IMR-90 (cell line): ENCODE measurements around the gene CPXM2. TPM values are rescaled to one million over a fixed set of nuclear protein-coding genes. Genes with fewer than 3 reads are reported as not detected.

Source experiments
- ATAC-seq: fragments of 200-7000 bp; cut with Tn5 transposase; 2 replicates; pipeline ENCODE4 v1.9.1; 2020; ENCODE audit warnings: low read depth, mild to moderate bottlenecking, moderate library complexity
- BruUV-seq: library from RNA; stranded (reverse); fragments of 400-500 nt; replicated peaks from 2 replicates; lab custom pipeline; 2021; lab: Mats Ljungman, UMichigan
- CTCF ChIA-PET: fragments of 300-600 bp; formaldehyde crosslinking; extraction: SDS; loops from one replicate; lab custom pipeline; 2021; ENCODE audit warnings: antibody characterized with exemption; lab: Yijun Ruan, JAX
- POLR2A ChIA-PET: fragments of 300-600 bp; sonication (Branson Sonifier 250); formaldehyde crosslinking; loops from one replicate; lab custom pipeline; 2022; ENCODE audit warnings: antibody characterized with exemption; ENCODE audit not compliant: unreplicated experiment; lab: Charles Lee
- DNase-seq: peaks from one replicate; pipeline ENCODE4 v3.0.0; 2013
- H2AFZ ChIP-seq: replicated peaks from 2 replicates; pipeline ENCODE3; 2013; ENCODE audit warnings: low read length, mild to moderate bottlenecking; ENCODE audit not compliant: poor library complexity
- H2AK5ac ChIP-seq: 2 replicates; pipeline ENCODE4 v1.6.1; 2013; ENCODE audit warnings: low read depth, low read length, inconsistent platforms
- H2AK9ac ChIP-seq: replicated peaks from 2 replicates; pipeline ENCODE3; 2013; ENCODE audit warnings: mild to moderate bottlenecking, low read depth, low read length, moderate library complexity; ENCODE audit not compliant: poor library complexity
- H2BK120ac ChIP-seq: 2 replicates; pipeline ENCODE4 v1.6.1; 2013; ENCODE audit warnings: low read depth, low read length, inconsistent platforms
- H2BK15ac ChIP-seq: 3 replicates; pipeline ENCODE4 v1.6.1; 2013; ENCODE audit warnings: low read depth, low read length, inconsistent platforms
- H2BK20ac ChIP-seq: 2 replicates; pipeline ENCODE4 v1.6.1; 2013; ENCODE audit warnings: low read depth, mild to moderate bottlenecking, inconsistent platforms, low read length, moderate library complexity
- H2BK5ac ChIP-seq: 2 replicates; pipeline ENCODE4 v1.6.1; 2013; ENCODE audit warnings: mild to moderate bottlenecking, low read depth, low read length, inconsistent platforms; ENCODE audit not compliant: poor library complexity, severe bottlenecking
- H3K14ac ChIP-seq: replicated peaks from 2 replicates; pipeline ENCODE4 v1.6.1; 2013; ENCODE audit warnings: low read depth, low read length, inconsistent platforms
- H3K18ac ChIP-seq: 2 replicates; pipeline ENCODE4 v1.6.1; 2013; ENCODE audit warnings: low read depth, low read length, control low read depth
- H3K23ac ChIP-seq: 2 replicates; pipeline ENCODE4 v1.6.1; 2013; ENCODE audit warnings: low read depth, low read length, inconsistent platforms
- H3K27ac ChIP-seq: 2 replicates; pipeline ENCODE4 v1.5.1; 2013; ENCODE audit warnings: mild to moderate bottlenecking, control low read depth, low read length; ENCODE audit not compliant: insufficient read depth
- H3K27me3 ChIP-seq: 2 replicates; pipeline ENCODE4 v1.6.1; 2013; ENCODE audit warnings: low read length; ENCODE audit not compliant: control insufficient read depth, insufficient read depth
- H3K36me3 ChIP-seq: 2 replicates; pipeline ENCODE4 v1.6.1; 2013; ENCODE audit warnings: low read length, mixed read lengths; ENCODE audit not compliant: control insufficient read depth, insufficient read depth
- H3K4ac ChIP-seq: 2 replicates; pipeline ENCODE4 v1.6.1; 2013; ENCODE audit warnings: low read depth, low read length, inconsistent platforms
- H3K4me1 ChIP-seq: 2 replicates; pipeline ENCODE4 v1.6.1; 2013; ENCODE audit warnings: low read length, mixed read lengths; ENCODE audit not compliant: control insufficient read depth, insufficient read depth
- H3K4me2 ChIP-seq: 2 replicates; pipeline ENCODE4 v1.6.1; 2013; ENCODE audit warnings: low read depth, mild to moderate bottlenecking, control low read depth, low read length, moderate library complexity
- H3K4me3 ChIP-seq: 2 replicates; pipeline ENCODE4 v1.5.1; 2013; ENCODE audit warnings: low read depth, mild to moderate bottlenecking, control low read depth, low read length, moderate library complexity; ENCODE audit not compliant: insufficient read depth
- H3K56ac ChIP-seq: 2 replicates; pipeline ENCODE4 v1.6.1; 2013; ENCODE audit warnings: low read length, inconsistent platforms; ENCODE audit not compliant: insufficient read depth; ENCODE audit errors: extremely low read depth
- H3K79me1 ChIP-seq, 2 experiments: 2 replicates each; pipeline ENCODE4 v1.6.1; 2013; ENCODE audit warnings: low read length in 2 of 2, inconsistent platforms in 1 of 2, low read depth in 1 of 2
- H3K9ac ChIP-seq: 2 replicates; pipeline ENCODE4 v1.6.1; 2013; ENCODE audit warnings: low read depth, low read length, control low read depth
- H3K9me1 ChIP-seq: 2 replicates; pipeline ENCODE4 v1.6.1; 2013; ENCODE audit warnings: low read length, inconsistent platforms; ENCODE audit not compliant: insufficient read depth
- H3K9me3 ChIP-seq: 2 replicates; pipeline ENCODE4 v1.6.1; 2013; ENCODE audit warnings: low read length; ENCODE audit not compliant: control insufficient read depth, insufficient read depth
- H4K20me1 ChIP-seq: 2 replicates; pipeline ENCODE4 v1.6.1; 2013; ENCODE audit warnings: low read length, inconsistent platforms; ENCODE audit not compliant: insufficient read depth
- H4K5ac ChIP-seq: 2 replicates; pipeline ENCODE4 v1.6.1; 2013; ENCODE audit warnings: mild to moderate bottlenecking, low read depth, low read length, control low read depth
- H4K8ac ChIP-seq, 2 experiments: 2 replicates each; pipeline ENCODE4 v1.6.1; 2013; ENCODE audit warnings: low read depth in 2 of 2, low read length in 2 of 2, control low read depth in 1 of 2, inconsistent platforms in 1 of 2
- H4K91ac ChIP-seq: 2 replicates; pipeline ENCODE4 v1.6.1; 2013; ENCODE audit warnings: low read depth, low read length, inconsistent platforms; ENCODE audit not compliant: insufficient read depth
- BHLHE40 ChIP-seq: fragments of 150-350 bp; IDR thresholded peaks from 2 replicates; pipeline ENCODE4 v1.6.1; 2016; ENCODE audit warnings: mild to moderate bottlenecking, low read depth, low read length
- CEBPB ChIP-seq: IDR thresholded peaks from 2 replicates; pipeline ENCODE4 v1.6.1; 2012; ENCODE audit warnings: low read depth, low read length, improper control_type of control experiment
- CHD1 ChIP-seq: IDR thresholded peaks from 2 replicates; pipeline ENCODE4 v1.6.1; 2012; ENCODE audit warnings: low read depth, low read length, improper control_type of control experiment
- FOS ChIP-seq: fragments of 150-350 bp; IDR thresholded peaks from 2 replicates; pipeline ENCODE4 v1.6.1; 2016; ENCODE audit warnings: low read depth, low read length
- MAFK ChIP-seq: IDR thresholded peaks from 2 replicates; pipeline ENCODE4 v1.6.1; 2012; ENCODE audit warnings: low read depth, low read length, improper control_type of control experiment
- MAZ ChIP-seq: IDR thresholded peaks from 2 replicates; pipeline ENCODE4 v1.6.1; 2012; ENCODE audit warnings: low read depth, mild to moderate bottlenecking, low read length, improper control_type of control experiment, moderate library complexity, borderline replicate concordance
- MXI1 ChIP-seq: IDR thresholded peaks from 2 replicates; pipeline ENCODE4 v1.6.1; 2012; ENCODE audit warnings: low read depth, mild to moderate bottlenecking, low read length, moderate library complexity, borderline replicate concordance
- NFE2L2 ChIP-seq: fragments of 150-350 bp; IDR thresholded peaks from 2 replicates; pipeline ENCODE4 v1.6.1; 2016; ENCODE audit warnings: low read depth, mild to moderate bottlenecking, low read length
- POLR2A ChIP-seq: IDR thresholded peaks from 2 replicates; pipeline ENCODE4 v1.6.1; 2012; ENCODE audit warnings: mild to moderate bottlenecking, low read depth, low read length
- RAD21 ChIP-seq: IDR thresholded peaks from 2 replicates; pipeline ENCODE4 v1.6.1; 2012; ENCODE audit warnings: low read length, improper control_type of control experiment
- RCOR1 ChIP-seq: IDR thresholded peaks from 2 replicates; pipeline ENCODE4 v1.6.1; 2012; ENCODE audit warnings: mild to moderate bottlenecking, low read length, improper control_type of control experiment; ENCODE audit not compliant: insufficient replicate concordance
- RFX5 ChIP-seq: IDR thresholded peaks from 2 replicates; pipeline ENCODE4 v1.8.0; 2012; ENCODE audit warnings: low read depth, mild to moderate bottlenecking, low read length, moderate library complexity
- SMC3 ChIP-seq: fragments of 150-350 bp; IDR thresholded peaks from 2 replicates; pipeline ENCODE4 v1.6.1; 2016; ENCODE audit warnings: low read depth, mild to moderate bottlenecking, antibody characterized with exemption, low read length, moderate library complexity
- WGBS, 2 experiments: methylation state at CpG; one replicate each; pipeline versions ENCODE4 v1.1.5 to v1.1.7; 2013; ENCODE audit warnings: missing lambda C conversion rate in 2 of 2; ENCODE audit not compliant: insufficient read length in 1 of 2; ENCODE audit errors: extremely low coverage in 2 of 2; 5-methylcytosine and 5-hydroxymethylcytosine counted together
- dilution Hi-C: fragments of 300-500 bp; cut with HindIII; formaldehyde crosslinking; loops from one replicate; pipeline ENCODE4 v1.14.3; 2018; ENCODE audit warnings: low sequenced_read_pairs; ENCODE audit not compliant: unreplicated experiment
- in situ Hi-C: fragments of 300-500 bp; cut with MboI; formaldehyde crosslinking; loops from 3 replicates; pipeline ENCODE4 v1.14.3; 2019; ENCODE audit warnings: low sequenced_read_pairs, inconsistent platforms, mixed read lengths
- intact Hi-C: fragments of 100-400 bp; cut with micrococcal nuclease; formaldehyde crosslinking; loops from 2 replicates; pipeline ENCODE4 v1.10.0; 2022
- polyA plus RNA-seq, 3 experiments: library from polyadenylated mRNA; depleted of rRNA; stranded (reverse); fragments of >200 nt; gene quantifications; 2 replicates each; pipeline ENCODE4 v1.2.3, GENCODE V29; 2012; ENCODE audit warnings: low replicate concordance in 1 of 3
- total RNA-seq: library from RNA; depleted of rRNA; stranded (reverse); fragments of >200 nt; gene quantifications from 2 replicates; pipeline ENCODE4 v1.2.3, GENCODE V29; 2012
- TF ChIP-seq, protein P1 (sequence below): fragments of 150-350 bp; IDR thresholded peaks from 2 replicates; pipeline ENCODE4 v1.6.1; 2017; ENCODE audit warnings: mild to moderate bottlenecking, antibody characterized with exemption, low read length, low read depth
- TF ChIP-seq, protein P2 (sequence below): conservative IDR thresholded peaks from 2 replicates; pipeline ENCODE4 v1.5.1; 2012; ENCODE audit warnings: mild to moderate bottlenecking, low read depth, low read length, improper control_type of control experiment
- TF ChIP-seq, protein P3 (sequence below): fragments of 150-350 bp; IDR thresholded peaks from 2 replicates; pipeline ENCODE4 v1.6.1; 2016; ENCODE audit warnings: low read depth, mild to moderate bottlenecking, low read length, moderate library complexity, borderline replicate concordance

The CPXM2 gene
- total and polyA plus RNA-seq, 2 of the 4 experiments (the other 2 are of a cell fraction), result not detected

DNA sequence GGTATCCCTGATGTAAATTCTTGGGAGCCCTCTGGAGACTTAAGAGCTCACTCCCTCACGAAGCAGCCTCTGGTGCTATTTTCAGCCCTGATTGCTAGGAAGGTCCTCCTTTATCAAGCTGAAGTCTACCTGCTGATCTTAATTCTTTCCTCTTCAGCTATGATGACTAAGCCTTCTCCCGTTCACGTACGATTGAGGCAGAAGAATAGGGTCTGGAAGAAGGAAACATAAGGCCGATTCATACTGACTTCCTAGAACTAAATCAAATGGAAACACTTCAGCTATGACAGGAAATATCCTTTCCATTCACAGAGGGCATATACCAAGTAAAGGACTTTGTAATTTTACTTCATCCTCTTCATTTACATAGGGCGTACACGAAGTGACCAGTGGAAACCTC, 107.0 kb downstream of the CPXM2 start:
- WGBS, 2 experiments, result 70% methylated on average over 2 of the region's 7 CpGs; no CpG with 5 or more reads in 1 of the 2 experiments
- ATAC-seq (no peak), DNase-seq (no peak)
- H2BK20ac ChIP-seq, result no peak overlapping the region
- H2AK5ac ChIP-seq, result no peak overlapping the region
- TF ChIP-seq RAD21 (no peak), MAFK (no peak), RFX5 (no peak), FOS (no peak), CHD1 (no peak), MXI1 (no peak), CEBPB (no peak), RCOR1 (no peak), POLR2A (no peak), NFE2L2 (no peak), BHLHE40 (no peak), MAZ (no peak), SMC3 (no peak)
- TF ChIP-seq, protein P1, sequence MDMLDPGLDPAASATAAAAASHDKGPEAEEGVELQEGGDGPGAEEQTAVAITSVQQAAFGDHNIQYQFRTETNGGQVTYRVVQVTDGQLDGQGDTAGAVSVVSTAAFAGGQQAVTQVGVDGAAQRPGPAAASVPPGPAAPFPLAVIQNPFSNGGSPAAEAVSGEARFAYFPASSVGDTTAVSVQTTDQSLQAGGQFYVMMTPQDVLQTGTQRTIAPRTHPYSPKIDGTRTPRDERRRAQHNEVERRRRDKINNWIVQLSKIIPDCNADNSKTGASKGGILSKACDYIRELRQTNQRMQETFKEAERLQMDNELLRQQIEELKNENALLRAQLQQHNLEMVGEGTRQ, result no peak
- TF ChIP-seq, protein P2, sequence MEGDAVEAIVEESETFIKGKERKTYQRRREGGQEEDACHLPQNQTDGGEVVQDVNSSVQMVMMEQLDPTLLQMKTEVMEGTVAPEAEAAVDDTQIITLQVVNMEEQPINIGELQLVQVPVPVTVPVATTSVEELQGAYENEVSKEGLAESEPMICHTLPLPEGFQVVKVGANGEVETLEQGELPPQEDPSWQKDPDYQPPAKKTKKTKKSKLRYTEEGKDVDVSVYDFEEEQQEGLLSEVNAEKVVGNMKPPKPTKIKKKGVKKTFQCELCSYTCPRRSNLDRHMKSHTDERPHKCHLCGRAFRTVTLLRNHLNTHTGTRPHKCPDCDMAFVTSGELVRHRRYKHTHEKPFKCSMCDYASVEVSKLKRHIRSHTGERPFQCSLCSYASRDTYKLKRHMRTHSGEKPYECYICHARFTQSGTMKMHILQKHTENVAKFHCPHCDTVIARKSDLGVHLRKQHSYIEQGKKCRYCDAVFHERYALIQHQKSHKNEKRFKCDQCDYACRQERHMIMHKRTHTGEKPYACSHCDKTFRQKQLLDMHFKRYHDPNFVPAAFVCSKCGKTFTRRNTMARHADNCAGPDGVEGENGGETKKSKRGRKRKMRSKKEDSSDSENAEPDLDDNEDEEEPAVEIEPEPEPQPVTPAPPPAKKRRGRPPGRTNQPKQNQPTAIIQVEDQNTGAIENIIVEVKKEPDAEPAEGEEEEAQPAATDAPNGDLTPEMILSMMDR, result no peak
- TF ChIP-seq, protein P3, sequence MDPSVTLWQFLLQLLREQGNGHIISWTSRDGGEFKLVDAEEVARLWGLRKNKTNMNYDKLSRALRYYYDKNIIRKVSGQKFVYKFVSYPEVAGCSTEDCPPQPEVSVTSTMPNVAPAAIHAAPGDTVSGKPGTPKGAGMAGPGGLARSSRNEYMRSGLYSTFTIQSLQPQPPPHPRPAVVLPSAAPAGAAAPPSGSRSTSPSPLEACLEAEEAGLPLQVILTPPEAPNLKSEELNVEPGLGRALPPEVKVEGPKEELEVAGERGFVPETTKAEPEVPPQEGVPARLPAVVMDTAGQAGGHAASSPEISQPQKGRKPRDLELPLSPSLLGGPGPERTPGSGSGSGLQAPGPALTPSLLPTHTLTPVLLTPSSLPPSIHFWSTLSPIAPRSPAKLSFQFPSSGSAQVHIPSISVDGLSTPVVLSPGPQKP, result no peak
- H3K14ac ChIP-seq, result no peak overlapping the region
- H3K36me3 ChIP-seq, result no peaks in the 10 kb centered on the region
- no peak overlapping the region for H4K8ac ChIP-seq
- no peaks in the 10 kb centered on the region for H3K4me1 ChIP-seq
- H3K23ac ChIP-seq, result no peak overlapping the region
- no TSS peak for BruUV-seq
- H3K4me3 ChIP-seq, result no peak overlapping the region
- no peak overlapping the region for H2AK9ac ChIP-seq
- dilution Hi-C loops, result no loop called here
- no peak overlapping the region for H2BK5ac ChIP-seq
- H3K56ac ChIP-seq, result no peak overlapping the region
- no peak overlapping the region for H3K27ac ChIP-seq
- H3K9me1 ChIP-seq, result no peaks in the 10 kb centered on the region
- ChIA-PET CTCF (no interaction called here), POLR2A (no interaction called here)
- H4K5ac ChIP-seq, result no peak overlapping the region
- no peaks in the 10 kb centered on the region for H4K20me1 ChIP-seq
- H3K79me1 ChIP-seq, result no peaks in the 10 kb centered on the region
- no peak overlapping the region for H4K91ac ChIP-seq
- no peak overlapping the region for H2BK120ac ChIP-seq
- intact Hi-C loops, result no loop called here
- H3K9me3 ChIP-seq, result peaks cover 45% of the 10 kb centered on the region
- H2AFZ ChIP-seq, result no peak overlapping the region
- no peak overlapping the region for H3K4me2 ChIP-seq
- no peak overlapping the region for H2BK15ac ChIP-seq
- no peak overlapping the region for H3K18ac ChIP-seq
- H3K27me3 ChIP-seq, result no peaks in the 10 kb centered on the region
- in situ Hi-C loops, result no loop called here
- no peak overlapping the region for H3K9ac ChIP-seq
- H3K4ac ChIP-seq, result no peak overlapping the region
